HCT116 (cell line): ENCODE measurements around the gene NELL1. TPM values are rescaled to one million over a fixed set of nuclear protein-coding genes. Genes with fewer than 3 reads are reported as not detected.

Experiments
- ATAC-seq: fragments of 200-7000 bp; cut with Tn5 transposase; 2 replicates; pipeline ENCODE4 v1.9.1; 2020; ENCODE audit warnings: mild to moderate bottlenecking, moderate library complexity
- BruUV-seq: library from RNA; stranded (reverse); fragments of 400-500 nt; replicated peaks from 2 replicates; lab custom pipeline; 2021; lab: Mats Ljungman, UMichigan
- CTCF ChIA-PET: fragments of 300-600 bp; sonication (Branson Sonifier 250); formaldehyde crosslinking; loops from one replicate; lab custom pipeline; 2021; ENCODE audit warnings: antibody characterized with exemption; lab: Charles Lee
- POLR2A ChIA-PET: fragments of 300-600, 350-600 bp; sonication (Branson Sonifier 250); formaldehyde crosslinking; loops from one replicate; lab custom pipeline; 2021; ENCODE audit warnings: antibody characterized with exemption; lab: Charles Lee
- RAD21 ChIA-PET, 2 experiments: fragments of 300-600 bp; sonication (Branson Sonifier 250); formaldehyde crosslinking; loops; one replicate each; lab custom pipeline; 2023; ENCODE audit warnings: low total read pairs in 2 of 2; ENCODE audit not compliant: uncharacterized antibody in 2 of 2, unreplicated experiment in 2 of 2, low non-redundant PET in 1 of 2; lab: Charles Lee
- DNase-seq: peaks from one replicate; pipeline ENCODE4 v3.0.0-alpha.2; 2010; ENCODE audit warnings: low read depth, low spot score
- H2AFZ ChIP-seq: fragments of 200-600 bp; shearing (Covaris generic), sonication (generic); 2 replicates; pipeline ENCODE4 v1.6.1; 2017; ENCODE audit warnings: low read depth, mixed run types, mixed read lengths, antibody characterized with exemption, low read length; ENCODE audit not compliant: poor library complexity, severe bottlenecking
- H3K27ac ChIP-seq: 2 replicates; pipeline ENCODE4 v1.5.1; 2012; ENCODE audit warnings: low read depth, low read length
- H3K27me3 ChIP-seq: fragments of 200-600 bp; sonication (generic); 2 replicates; pipeline ENCODE4 v1.6.1; 2016; ENCODE audit warnings: mixed run types, low read length, mixed read lengths; ENCODE audit not compliant: insufficient read depth
- H3K36me3 ChIP-seq, 2 experiments: fragments of 200-500 bp in 1 of 2; fragments of 200-600 bp in 1 of 2; sonication (Bioruptor generic) in 1 of 2; sonication (generic) in 1 of 2; 2 replicates each; pipeline versions ENCODE4 v1.5.1 to v1.6.1; 2014 to 2016; ENCODE audit warnings: low read length in 2 of 2, inconsistent platforms in 1 of 2, mixed read lengths in 1 of 2, mixed run types in 1 of 2; ENCODE audit not compliant: insufficient read depth in 2 of 2, control insufficient read depth in 1 of 2
- H3K4me1 ChIP-seq, 2 experiments: fragments of 200-600 bp in 1 of 2; sonication (generic) in 1 of 2; 2 replicates each; pipeline versions ENCODE4 v1.5.1 to v1.6.1; 2012 to 2017; ENCODE audit warnings: low read length in 2 of 2, inconsistent platforms in 1 of 2, mild to moderate bottlenecking in 1 of 2, mixed read lengths in 1 of 2, mixed run types in 1 of 2, moderate library complexity in 1 of 2; ENCODE audit not compliant: insufficient read depth in 2 of 2, control insufficient read depth in 1 of 2
- H3K4me2 ChIP-seq: fragments of 200-600 bp; sonication (generic); 2 replicates; pipeline ENCODE4 v1.6.1; 2017; ENCODE audit warnings: mixed run types, low read length, mixed read lengths
- H3K4me3 ChIP-seq, 2 experiments: fragments of 200-600 bp in 1 of 2; sonication (generic) in 1 of 2; replicated peaks in 1 of 2; 2 replicates each; pipeline ENCODE4 v1.5.1; 2011 to 2016; ENCODE audit warnings: low read length in 2 of 2, control low read depth in 1 of 2, low read depth in 1 of 2, mild to moderate bottlenecking in 1 of 2, mixed read lengths in 1 of 2, mixed run types in 1 of 2
- H3K79me2 ChIP-seq: fragments of 200-600 bp; sonication (generic); 2 replicates; pipeline ENCODE4 v1.6.1; 2017; ENCODE audit warnings: mild to moderate bottlenecking, mixed run types, low read length, moderate library complexity, mixed read lengths; ENCODE audit not compliant: insufficient read depth
- H3K9ac ChIP-seq: fragments of 200-600 bp; sonication (generic); 2 replicates; pipeline ENCODE4 v1.6.1; 2016; ENCODE audit warnings: low read length, mixed read lengths
- H3K9me2 ChIP-seq: fragments of 200-600 bp; sonication (generic), shearing (Covaris generic); 2 replicates; pipeline ENCODE4 v1.6.1; 2017; ENCODE audit warnings: mixed run types, mild to moderate bottlenecking, moderate library complexity; ENCODE audit not compliant: insufficient read depth
- H3K9me3 ChIP-seq, 2 experiments: fragments of 200-500 bp in 1 of 2; fragments of 200-600 bp in 1 of 2; sonication (Bioruptor generic) in 1 of 2; sonication (generic) in 1 of 2; 2 replicates each; pipeline ENCODE4 v1.6.1; 2014 to 2017; ENCODE audit warnings: low read length in 2 of 2, mixed read lengths in 2 of 2, inconsistent platforms in 1 of 2, low read depth in 1 of 2, mild to moderate bottlenecking in 1 of 2, mixed run types in 1 of 2, moderate library complexity in 1 of 2; ENCODE audit not compliant: control insufficient read depth in 1 of 2, insufficient read depth in 1 of 2
- H4K20me1 ChIP-seq: fragments of 200-600 bp; sonication (generic), shearing (Covaris generic); 2 replicates; pipeline ENCODE4 v1.6.1; 2017; ENCODE audit warnings: mixed run types, mild to moderate bottlenecking, moderate library complexity; ENCODE audit not compliant: insufficient read depth
- CBX3 ChIP-seq: IDR thresholded peaks from 2 replicates; pipeline ENCODE4 v1.6.1; 2012; ENCODE audit warnings: low read depth
- CEBPB ChIP-seq: IDR thresholded peaks from 2 replicates; pipeline ENCODE4 v1.6.1; 2012; ENCODE audit warnings: low read depth
- ELF1 ChIP-seq: IDR thresholded peaks from 2 replicates; pipeline ENCODE4 v1.6.1; 2012; ENCODE audit warnings: low read depth, borderline replicate concordance
- EZH2 ChIP-seq: fragments of 200-600 bp; sonication (generic); IDR thresholded peaks from 2 replicates; pipeline ENCODE4 v1.6.1; 2017; ENCODE audit warnings: antibody characterized with exemption, mixed run types
- POLR2A ChIP-seq: IDR thresholded peaks from 2 replicates; pipeline ENCODE4 v1.7.0; 2011; ENCODE audit warnings: borderline replicate concordance; ENCODE audit not compliant: insufficient read depth, insufficient read length; ENCODE audit errors: extremely low read depth
- POLR2AphosphoS5 ChIP-seq: IDR thresholded peaks from 2 replicates; pipeline ENCODE4 v1.6.1; 2011; ENCODE audit warnings: mild to moderate bottlenecking, low read depth, low read length, moderate library complexity
- RAD21 ChIP-seq: IDR thresholded peaks from 2 replicates; pipeline ENCODE4 v1.6.1; 2012; ENCODE audit warnings: low read depth, mild to moderate bottlenecking
- SP1 ChIP-seq: IDR thresholded peaks from 2 replicates; pipeline ENCODE4 v1.6.1; 2012; ENCODE audit warnings: low read depth
- SRF ChIP-seq: IDR thresholded peaks from 2 replicates; pipeline ENCODE4 v1.6.1; 2012; ENCODE audit warnings: low read depth
- YY1 ChIP-seq: IDR thresholded peaks from 2 replicates; pipeline ENCODE4 v1.6.1; 2011; ENCODE audit warnings: low read length, low read depth, moderate library complexity, mild to moderate bottlenecking; ENCODE audit not compliant: insufficient replicate concordance; ENCODE audit errors: extremely low read depth
- ZFX ChIP-seq: fragments of 450-650 bp; IDR thresholded peaks from 2 replicates; pipeline ENCODE4 v1.6.1; 2017
- ZNF274 ChIP-seq: fragments of 200-500 bp; sonication (Bioruptor generic); IDR thresholded peaks from 2 replicates; pipeline ENCODE4 v1.6.1; 2014; ENCODE audit warnings: mild to moderate bottlenecking, low read depth, low read length, inconsistent platforms
- intact Hi-C: fragments of 100-400 bp; cut with micrococcal nuclease; formaldehyde crosslinking; loops from 2 replicates; pipeline ENCODE4 v1.10.0; 2022
- total RNA-seq: library from RNA; stranded (reverse); gene quantifications from one replicate; pipeline ENCODE4 v1.2.1, GENCODE V29; 2021; ENCODE audit not compliant: unreplicated experiment
- TF ChIP-seq, protein P1 (sequence below): IDR thresholded peaks from 2 replicates; pipeline ENCODE4 v1.6.1; 2012; ENCODE audit warnings: low read depth
- TF ChIP-seq, protein P2 (sequence below), 3 experiments: fragments of 200-600 bp in 1 of 3; sonication (generic) in 1 of 3; IDR thresholded peaks in 2 of 3; conservative IDR thresholded peaks in 1 of 3; 2 replicates each; pipeline ENCODE4 v1.5.1; 2012 to 2017; ENCODE audit warnings: low read depth in 2 of 3, low read length in 2 of 3, antibody characterized with exemption in 1 of 3, borderline replicate concordance in 1 of 3, control low read depth in 1 of 3, mild to moderate bottlenecking in 1 of 3, mixed read lengths in 1 of 3, mixed run types in 1 of 3, moderate library complexity in 1 of 3; ENCODE audit not compliant: insufficient read depth in 1 of 3

The NELL1 gene
- total RNA-seq, 1 experiment from 2014 or later: not detected

DNA sequence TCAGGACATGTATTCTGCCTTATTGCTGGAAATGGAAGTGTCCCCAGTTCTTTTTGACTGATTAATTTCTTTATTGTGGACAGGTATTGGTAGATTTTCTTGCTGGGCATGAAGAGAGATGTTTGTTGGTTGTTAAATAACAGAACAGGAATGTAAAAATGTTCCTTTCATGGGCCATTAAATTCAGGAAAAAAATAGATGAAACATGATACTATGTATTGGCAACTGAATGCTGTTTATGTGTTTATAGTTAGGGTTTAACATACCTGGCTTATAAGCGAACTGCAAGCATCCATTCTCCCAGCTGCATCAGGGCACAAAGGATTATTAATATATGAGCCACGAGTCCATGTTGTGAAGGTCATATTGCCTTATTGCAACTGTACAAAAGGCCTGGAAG, 368.5 kb downstream of the NELL1 start:
- ChIA-PET RAD21 (no interaction called here), POLR2A (no interaction called here), CTCF (no interaction called here)
- peaks cover 6 to 21% of the 10 kb centered on the region in 2 experiments; a peak in 2 of 4 replicates for H3K9me3 ChIP-seq
- no TSS peak for BruUV-seq
- no peaks in the 10 kb centered on the region for H3K27me3 ChIP-seq
- H2AFZ ChIP-seq: no peak overlapping the region
- ATAC-seq (no peak), DNase-seq (no peak)
- H3K4me1 ChIP-seq: no peaks in the 10 kb centered on the region
- H3K4me2 ChIP-seq: no peak overlapping the region
- no peak overlapping the region for H3K27ac ChIP-seq
- no peak overlapping the region for H3K4me3 ChIP-seq
- H3K36me3 ChIP-seq: no peaks in the 10 kb centered on the region
- no peaks in the 10 kb centered on the region for H4K20me1 ChIP-seq
- intact Hi-C loops: no loop called here
- no peak for TF ChIP-seq SRF
- no peak for TF ChIP-seq POLR2A
- no peak for TF ChIP-seq EZH2
- no peak for TF ChIP-seq CBX3
- TF ChIP-seq YY1: no peak
- TF ChIP-seq ZFX: no peak
- no peak for TF ChIP-seq ELF1
- TF ChIP-seq, all 23 proteins: peak for 0
- no peaks in the 10 kb centered on the region for H3K79me2 ChIP-seq
- no peaks in the 10 kb centered on the region for H3K9me2 ChIP-seq
- no peak overlapping the region for H3K9ac ChIP-seq

DNA sequence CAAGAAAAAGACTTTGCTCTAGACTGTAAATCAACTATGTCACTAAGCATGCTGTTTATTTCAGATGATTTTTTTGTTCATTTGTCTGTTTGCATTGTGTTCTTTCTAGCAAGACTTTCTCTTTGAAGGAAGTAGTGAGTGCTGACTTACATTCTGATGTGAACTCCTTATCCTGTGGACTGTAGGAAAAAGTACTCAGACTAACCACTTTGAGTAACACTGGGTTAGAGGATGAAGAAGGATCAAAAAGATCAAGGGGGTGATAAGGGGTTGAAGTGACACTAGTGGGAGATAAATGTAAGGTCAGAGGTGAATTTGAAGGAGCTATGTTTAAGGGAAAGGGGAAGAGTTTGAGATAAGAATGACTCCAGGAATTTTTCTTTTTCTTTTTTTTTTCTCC, 369.4 kb downstream of the NELL1 start:
- no peak for ATAC-seq
- no peak for TF ChIP-seq CBX3
- TF ChIP-seq POLR2AphosphoS5: no peak
- TF ChIP-seq, protein P1, sequence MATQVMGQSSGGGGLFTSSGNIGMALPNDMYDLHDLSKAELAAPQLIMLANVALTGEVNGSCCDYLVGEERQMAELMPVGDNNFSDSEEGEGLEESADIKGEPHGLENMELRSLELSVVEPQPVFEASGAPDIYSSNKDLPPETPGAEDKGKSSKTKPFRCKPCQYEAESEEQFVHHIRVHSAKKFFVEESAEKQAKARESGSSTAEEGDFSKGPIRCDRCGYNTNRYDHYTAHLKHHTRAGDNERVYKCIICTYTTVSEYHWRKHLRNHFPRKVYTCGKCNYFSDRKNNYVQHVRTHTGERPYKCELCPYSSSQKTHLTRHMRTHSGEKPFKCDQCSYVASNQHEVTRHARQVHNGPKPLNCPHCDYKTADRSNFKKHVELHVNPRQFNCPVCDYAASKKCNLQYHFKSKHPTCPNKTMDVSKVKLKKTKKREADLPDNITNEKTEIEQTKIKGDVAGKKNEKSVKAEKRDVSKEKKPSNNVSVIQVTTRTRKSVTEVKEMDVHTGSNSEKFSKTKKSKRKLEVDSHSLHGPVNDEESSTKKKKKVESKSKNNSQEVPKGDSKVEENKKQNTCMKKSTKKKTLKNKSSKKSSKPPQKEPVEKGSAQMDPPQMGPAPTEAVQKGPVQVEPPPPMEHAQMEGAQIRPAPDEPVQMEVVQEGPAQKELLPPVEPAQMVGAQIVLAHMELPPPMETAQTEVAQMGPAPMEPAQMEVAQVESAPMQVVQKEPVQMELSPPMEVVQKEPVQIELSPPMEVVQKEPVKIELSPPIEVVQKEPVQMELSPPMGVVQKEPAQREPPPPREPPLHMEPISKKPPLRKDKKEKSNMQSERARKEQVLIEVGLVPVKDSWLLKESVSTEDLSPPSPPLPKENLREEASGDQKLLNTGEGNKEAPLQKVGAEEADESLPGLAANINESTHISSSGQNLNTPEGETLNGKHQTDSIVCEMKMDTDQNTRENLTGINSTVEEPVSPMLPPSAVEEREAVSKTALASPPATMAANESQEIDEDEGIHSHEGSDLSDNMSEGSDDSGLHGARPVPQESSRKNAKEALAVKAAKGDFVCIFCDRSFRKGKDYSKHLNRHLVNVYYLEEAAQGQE: no peak
- no peak for TF ChIP-seq YY1
- no peak for TF ChIP-seq CEBPB
- TF ChIP-seq POLR2A: no peak
- no peak for TF ChIP-seq RAD21
- TF ChIP-seq ZNF274: no peak
- no peak for TF ChIP-seq ZFX
- TF ChIP-seq, protein P2, sequence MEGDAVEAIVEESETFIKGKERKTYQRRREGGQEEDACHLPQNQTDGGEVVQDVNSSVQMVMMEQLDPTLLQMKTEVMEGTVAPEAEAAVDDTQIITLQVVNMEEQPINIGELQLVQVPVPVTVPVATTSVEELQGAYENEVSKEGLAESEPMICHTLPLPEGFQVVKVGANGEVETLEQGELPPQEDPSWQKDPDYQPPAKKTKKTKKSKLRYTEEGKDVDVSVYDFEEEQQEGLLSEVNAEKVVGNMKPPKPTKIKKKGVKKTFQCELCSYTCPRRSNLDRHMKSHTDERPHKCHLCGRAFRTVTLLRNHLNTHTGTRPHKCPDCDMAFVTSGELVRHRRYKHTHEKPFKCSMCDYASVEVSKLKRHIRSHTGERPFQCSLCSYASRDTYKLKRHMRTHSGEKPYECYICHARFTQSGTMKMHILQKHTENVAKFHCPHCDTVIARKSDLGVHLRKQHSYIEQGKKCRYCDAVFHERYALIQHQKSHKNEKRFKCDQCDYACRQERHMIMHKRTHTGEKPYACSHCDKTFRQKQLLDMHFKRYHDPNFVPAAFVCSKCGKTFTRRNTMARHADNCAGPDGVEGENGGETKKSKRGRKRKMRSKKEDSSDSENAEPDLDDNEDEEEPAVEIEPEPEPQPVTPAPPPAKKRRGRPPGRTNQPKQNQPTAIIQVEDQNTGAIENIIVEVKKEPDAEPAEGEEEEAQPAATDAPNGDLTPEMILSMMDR (IDR thresholded peaks at IDR 0.05 in 2 of 3, conservative IDR thresholded peaks at IDR 0.05 in 1 of 3; ENCODE audit: borderline replicate concordance in 1 of 3, insufficient read depth in 1 of 3, low read depth in 2 of 3, low read length in 2 of 3): no peak
- no peak for TF ChIP-seq ELF1
- no peak for TF ChIP-seq SRF
- no peak for TF ChIP-seq EZH2
- TF ChIP-seq SP1: no peak

More for the DNA sequence above, 369.4 kb downstream of the NELL1 start:
- ChIA-PET CTCF (no interaction called here), RAD21 (no interaction called here), POLR2A (no interaction called here)
- H3K79me2 ChIP-seq: no peaks in the 10 kb centered on the region
- no peak overlapping the region for H3K4me2 ChIP-seq
- intact Hi-C loops: no loop called here
- H3K36me3 ChIP-seq: no peaks in the 10 kb centered on the region
- no peaks in the 10 kb centered on the region for H3K4me1 ChIP-seq
- no peak overlapping the region for H3K27ac ChIP-seq
- no TSS peak for BruUV-seq
- no peaks in the 10 kb centered on the region for H3K27me3 ChIP-seq
- no peak overlapping the region for H3K9ac ChIP-seq
- no peaks in the 10 kb centered on the region for H4K20me1 ChIP-seq
- H2AFZ ChIP-seq: no peak overlapping the region
- no peaks in the 10 kb centered on the region for H3K9me2 ChIP-seq
- H3K9me3 ChIP-seq: peaks cover 6 to 21% of the 10 kb centered on the region in 2 experiments; a peak in 2 of 4 replicates
- DNase-seq: no peak
- H3K4me3 ChIP-seq: no peak overlapping the region
